ENCODE data around the gene KCNK18.

The KCNK18 gene

DNA sequence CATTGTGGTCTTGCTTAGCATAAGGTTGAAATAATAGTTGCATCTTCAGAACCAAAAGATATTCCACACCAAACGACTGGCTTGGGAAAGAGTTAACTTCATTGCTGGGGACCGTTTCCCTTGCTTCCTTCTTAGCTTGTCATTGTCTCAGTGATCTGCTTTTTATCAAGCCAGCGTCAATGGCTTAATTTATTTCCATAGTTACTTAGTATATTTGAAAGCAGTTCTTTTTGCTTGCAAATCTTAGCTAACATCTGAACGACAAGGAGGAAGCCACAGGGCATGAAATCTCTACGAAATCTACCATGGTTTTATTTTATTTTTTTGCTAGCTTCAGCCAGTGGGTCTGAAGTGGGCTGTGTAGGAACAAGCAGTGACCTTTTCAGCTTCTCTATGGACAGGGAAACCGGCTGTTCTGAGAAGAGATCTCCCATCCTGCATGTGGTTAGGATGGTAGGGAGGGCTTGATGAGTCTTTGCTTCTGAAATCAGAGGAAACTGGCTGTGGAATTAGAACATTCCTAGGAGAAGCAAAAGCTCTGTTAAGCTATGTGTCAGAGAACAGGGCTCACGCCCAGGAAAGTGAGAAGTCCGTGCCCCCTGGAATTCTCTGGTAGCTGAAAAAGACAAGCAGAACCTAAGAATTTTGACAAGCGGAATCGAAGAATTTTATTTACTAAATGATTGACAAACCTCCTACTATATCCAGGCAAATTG is 51.6 kb downstream of the KCNK18 start:
- FAIRE-seq (no peak), DNase-seq (ENCODE audit: insufficient read length, low spot score) (no peak)

DNA sequence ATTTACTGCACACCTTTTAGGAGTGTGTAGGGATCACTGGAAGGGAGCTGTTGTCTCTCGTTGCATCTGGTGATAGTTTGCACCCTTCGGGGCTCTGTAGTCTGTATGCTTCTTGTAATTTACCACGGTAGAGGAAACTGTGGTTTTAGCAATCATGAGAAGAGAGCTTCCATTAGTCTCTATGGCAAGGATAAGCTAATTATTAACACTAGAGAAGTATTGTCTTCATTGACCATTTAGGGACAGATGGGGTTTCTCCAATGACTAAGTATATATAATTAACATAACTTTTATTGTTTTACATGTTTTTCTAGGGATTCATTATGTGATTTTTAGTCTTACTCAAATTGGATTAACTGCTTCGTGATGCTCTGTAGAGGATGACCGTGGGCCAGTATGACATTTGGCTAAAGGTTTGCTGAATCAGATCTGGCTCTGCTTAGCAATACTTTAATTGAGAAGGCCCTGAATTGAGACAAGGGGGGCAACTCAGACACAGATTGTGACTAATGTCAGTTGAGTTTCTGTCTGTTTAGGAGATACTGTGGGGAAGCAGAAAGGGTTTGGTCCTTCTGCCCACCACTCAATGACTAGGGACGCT is 52.3 kb downstream of the KCNK18 start:
- DNase-seq (ENCODE audit: insufficient read length, low spot score) (no peak), FAIRE-seq (no peak)

DNA sequence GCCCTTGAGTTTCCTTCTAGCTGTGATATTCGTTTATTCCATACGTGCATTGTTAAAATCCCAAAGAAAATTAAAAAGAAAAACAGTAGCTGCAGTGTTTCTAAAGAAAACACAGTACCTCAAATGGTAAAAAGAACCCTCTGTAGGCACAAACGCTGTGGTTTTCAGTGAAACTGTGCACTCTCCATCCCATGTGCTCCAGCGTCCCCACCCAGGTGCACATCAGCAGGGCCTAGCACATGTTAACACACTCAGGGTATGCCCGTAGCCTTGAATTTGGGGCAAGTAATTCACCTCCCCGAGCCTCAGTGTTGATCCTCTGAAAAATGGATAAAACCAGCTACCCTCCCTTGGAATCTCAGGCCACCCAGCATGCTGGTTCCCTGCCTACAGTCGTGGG is 53.1 kb downstream of the KCNK18 start:
- no peak for DNase-seq (ENCODE audit: insufficient read length, low spot score)
- no peak for FAIRE-seq

DNA sequence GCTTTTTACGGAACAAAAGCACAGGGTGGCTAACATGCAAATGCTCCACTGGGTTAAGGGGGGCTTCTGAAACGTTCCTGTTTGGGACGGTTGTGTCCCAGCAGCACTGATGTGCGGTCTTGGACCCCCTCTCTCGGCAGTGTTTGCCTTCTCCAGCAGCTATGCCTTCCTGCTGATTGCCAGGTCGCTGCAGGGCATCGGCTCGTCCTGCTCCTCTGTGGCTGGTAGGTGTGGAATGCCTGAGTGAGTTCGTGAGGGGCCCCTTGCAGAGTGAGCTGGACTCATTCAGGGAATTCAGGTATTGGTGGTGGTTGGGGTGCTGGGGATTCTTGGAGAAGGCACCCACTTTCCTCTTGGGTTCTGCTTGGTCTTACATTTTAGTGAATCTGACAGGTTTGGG is 56.6 kb downstream of the KCNK18 start:
- FAIRE-seq: no peak
- DNase-seq (ENCODE audit: insufficient read length, low spot score): no peak

DNA sequence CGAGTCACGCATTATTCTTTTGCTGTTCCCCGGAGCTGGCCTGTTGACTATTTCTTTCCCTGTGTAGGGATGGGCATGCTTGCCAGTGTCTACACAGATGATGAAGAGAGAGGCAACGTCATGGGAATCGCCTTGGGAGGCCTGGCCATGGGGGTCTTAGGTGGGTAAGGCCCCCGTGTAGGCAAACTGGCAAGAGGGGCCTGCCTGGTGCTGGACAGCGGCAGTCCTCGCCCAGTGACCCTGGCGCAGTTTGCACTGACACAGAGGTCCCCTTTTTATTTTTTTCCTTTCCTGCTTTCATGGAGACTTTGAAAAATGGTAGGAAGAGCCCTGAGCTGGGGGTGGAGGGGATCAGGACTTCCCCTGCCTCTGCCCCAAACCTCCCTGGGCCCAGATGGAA is 57.0 kb downstream of the KCNK18 start:
- DNase-seq (ENCODE audit: insufficient read length, low spot score) (no peak), FAIRE-seq (no peak)

DNA sequence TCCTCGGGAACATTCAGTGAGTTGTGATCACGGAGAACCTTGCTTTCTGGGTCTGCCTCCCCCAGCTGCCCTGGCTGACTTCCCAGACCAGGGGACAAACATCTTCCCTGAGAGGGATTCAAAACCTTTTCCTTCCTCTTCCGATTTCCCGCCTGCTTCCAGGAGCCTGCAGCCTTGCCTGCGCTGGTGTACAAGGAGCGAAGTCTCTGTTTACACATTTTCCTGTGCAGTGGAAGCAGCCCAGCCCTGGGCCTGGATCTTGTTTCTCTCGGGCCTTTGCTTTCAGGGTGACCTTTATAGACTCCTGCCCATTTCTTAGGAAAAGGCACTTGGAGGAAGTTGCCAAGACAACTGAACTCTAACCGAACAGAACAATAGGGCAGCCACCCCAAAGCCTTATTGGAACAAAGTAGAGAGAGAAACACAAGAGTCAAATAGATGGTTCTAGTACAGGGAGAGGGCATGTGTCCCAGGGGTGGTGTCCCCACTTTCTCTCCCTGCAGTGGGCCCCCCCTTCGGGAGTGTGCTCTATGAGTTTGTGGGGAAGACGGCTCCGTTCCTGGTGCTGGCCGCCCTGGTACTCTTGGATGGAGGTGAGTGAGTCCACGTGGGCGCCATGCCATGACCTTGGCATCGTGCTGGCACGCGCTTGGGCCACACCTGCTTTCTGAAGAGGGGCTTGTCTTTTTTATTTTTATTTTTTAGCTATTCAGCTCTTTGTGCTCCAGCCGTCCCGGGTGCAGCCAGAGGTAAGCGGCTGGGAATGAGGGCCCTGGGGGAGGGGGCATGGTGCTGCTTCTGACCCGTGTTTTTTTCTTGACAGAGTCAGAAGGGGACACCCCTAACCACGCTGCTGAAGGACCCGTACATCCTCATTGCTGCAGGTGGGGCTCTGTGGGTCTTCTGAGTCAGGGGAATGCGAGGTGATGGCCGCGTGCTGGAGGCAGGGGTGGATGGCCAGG is 57.8 kb downstream of the KCNK18 start:
- no peak for DNase-seq (ENCODE audit: insufficient read length, low spot score)
- FAIRE-seq: no peak

DNA sequence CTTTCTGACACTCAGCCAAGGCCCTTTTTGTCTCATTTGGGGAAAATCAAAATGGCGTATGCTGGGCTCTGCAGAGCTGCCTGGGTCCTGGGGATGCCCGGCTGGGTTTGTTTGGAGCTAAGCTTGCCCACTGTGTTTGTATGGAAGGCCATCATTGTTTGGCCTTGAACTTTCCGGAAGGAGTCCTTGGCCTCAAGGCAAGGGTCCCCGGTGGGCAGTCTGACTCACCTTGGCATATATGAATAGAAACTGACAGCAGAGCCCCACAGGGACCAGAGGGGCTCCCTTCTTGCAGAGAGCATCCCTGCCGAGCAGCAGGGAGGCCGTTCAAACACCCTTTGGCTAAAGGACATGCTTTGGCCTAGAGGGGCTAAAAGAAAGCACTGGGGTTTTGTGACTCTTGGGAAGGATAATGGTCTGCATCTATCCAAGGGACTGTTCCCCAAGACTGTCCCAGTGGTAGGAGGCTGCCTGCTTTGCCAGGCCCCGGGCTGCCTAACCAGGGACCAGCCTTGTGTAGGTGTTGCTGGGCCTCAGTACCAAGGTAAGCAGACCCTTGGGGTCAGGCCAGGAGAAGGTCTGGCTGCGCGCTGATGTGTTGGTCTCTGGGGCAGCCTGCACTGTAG is 58.7 kb downstream of the KCNK18 start:
- FAIRE-seq (no peak), DNase-seq (ENCODE audit: insufficient read length, low spot score) (no peak)

DNA sequence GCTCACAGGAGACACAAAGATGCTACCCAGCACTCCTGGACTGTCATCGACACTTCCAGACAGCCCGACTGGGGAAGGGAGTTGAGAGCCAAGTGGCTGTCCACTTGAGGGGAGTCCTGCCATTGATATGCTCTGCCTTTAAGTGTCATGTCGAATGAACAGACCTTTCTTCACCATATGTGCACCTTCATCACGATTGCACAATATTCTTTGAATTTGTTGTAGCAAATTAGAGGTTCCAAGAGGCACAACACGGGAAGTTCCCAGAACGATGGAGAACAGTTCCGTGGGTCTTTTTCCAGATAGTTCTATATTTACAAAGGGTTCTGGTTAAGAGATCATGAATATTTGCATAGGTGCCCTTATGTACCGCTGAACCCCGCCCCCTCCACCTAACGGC is 59.6 kb downstream of the KCNK18 start:
- DNase-seq (ENCODE audit: insufficient read length, low spot score) (no peak), FAIRE-seq (no peak)

DNA sequence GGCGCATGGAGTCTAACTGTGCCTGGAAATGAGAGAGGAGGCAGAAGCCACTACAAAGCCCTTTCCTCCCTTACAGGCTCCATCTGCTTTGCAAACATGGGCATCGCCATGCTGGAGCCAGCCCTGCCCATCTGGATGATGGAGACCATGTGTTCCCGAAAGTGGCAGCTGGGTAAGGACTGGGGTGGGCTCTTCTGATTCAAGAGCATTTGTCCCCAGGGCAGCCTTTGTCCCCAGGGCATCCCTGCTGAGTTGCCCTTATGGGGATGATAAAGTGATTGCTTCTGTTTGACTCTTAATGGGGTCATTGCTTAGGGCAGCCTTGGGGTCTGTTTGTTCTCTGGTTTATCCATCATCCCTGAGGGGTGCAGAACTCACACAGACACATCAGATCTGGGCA is 60.4 kb downstream of the KCNK18 start:
- no peak for DNase-seq (ENCODE audit: insufficient read length, low spot score)
- no peak for FAIRE-seq

DNA sequence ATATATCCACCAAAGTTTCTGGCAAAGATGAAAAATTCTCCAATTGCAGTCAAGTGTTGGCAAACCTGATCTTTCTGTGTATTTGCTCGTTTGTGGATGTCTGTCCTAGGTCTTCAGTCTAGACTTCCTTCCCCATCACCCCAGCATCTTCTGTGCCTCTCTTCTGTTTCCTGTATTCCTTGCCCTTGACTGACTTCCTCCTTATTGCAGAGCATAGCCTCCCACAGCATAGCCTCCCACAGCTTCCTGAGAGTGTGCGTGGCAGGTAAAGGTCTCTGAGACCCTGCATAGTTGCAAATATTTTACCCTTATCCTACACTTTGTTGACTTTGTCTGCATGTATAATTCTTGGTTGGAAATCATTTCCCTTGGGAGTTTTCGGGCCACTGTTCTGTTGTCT is 62.0 kb downstream of the KCNK18 start:
- FAIRE-seq (no peak), DNase-seq (ENCODE audit: insufficient read length, low spot score) (no peak)

Measured in GM19239 (cell line).